Measurements from ENCODE around the gene CYP2A6. TPM values are rescaled to one million over a fixed set of nuclear protein-coding genes. Genes with fewer than 3 reads are reported as not detected.
"Not testable (repeated sequence)": the region's sequence is repeated elsewhere in the genome, so short reads cannot be mapped to it uniquely, and the experiment has no call there.

The CYP2A6 gene
- total RNA-seq, 1 donor from 2014 or later = not detected

DNA sequence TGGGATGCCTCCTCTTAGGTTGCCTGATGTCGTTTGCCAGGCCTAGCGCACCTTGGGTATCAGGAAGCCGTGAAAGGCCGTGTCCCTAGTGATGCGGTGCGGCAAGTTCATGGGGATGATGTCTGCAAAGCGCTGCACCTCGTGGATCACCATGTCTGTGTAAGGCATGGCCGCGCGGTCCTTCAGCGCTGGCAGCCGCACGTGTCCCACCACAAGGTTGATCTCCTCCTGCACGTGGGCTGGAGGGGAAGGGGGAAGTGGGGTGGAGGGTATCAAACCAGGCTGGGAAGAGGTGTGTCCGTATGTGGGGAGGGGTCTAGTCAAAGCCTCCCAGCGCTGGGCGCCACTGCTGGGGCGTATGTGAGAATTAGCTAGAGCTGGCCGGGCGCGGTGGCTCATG is 28.1 kb downstream of the CYP2A6 start:
- H3K36me3 Mint-ChIP-seq (ENCODE audit: low read depth) = peaks cover 4% of the 10 kb centered on the region
- POLR2A ChIA-PET = no interaction called here
- no peak overlapping the region for H3K27ac Mint-ChIP-seq
- no peak for DNase-seq
- no peak for ATAC-seq (ENCODE audit: low read depth)
- peaks cover 35% of the 10 kb centered on the region for H3K4me1 Mint-ChIP-seq
- no peaks in the 10 kb centered on the region for H3K27me3 Mint-ChIP-seq
- intact Hi-C loops (cut with micrococcal nuclease) = no loop called here
- no peak overlapping the region for H3K4me3 Mint-ChIP-seq
- CTCF ChIA-PET = interaction anchor here (0.9 kb wide), 1 partner anchor 159 kb away, joined by 3 read pairs; no protein-coding TSS in a partner anchor
- TF ChIP-seq, protein P1, sequence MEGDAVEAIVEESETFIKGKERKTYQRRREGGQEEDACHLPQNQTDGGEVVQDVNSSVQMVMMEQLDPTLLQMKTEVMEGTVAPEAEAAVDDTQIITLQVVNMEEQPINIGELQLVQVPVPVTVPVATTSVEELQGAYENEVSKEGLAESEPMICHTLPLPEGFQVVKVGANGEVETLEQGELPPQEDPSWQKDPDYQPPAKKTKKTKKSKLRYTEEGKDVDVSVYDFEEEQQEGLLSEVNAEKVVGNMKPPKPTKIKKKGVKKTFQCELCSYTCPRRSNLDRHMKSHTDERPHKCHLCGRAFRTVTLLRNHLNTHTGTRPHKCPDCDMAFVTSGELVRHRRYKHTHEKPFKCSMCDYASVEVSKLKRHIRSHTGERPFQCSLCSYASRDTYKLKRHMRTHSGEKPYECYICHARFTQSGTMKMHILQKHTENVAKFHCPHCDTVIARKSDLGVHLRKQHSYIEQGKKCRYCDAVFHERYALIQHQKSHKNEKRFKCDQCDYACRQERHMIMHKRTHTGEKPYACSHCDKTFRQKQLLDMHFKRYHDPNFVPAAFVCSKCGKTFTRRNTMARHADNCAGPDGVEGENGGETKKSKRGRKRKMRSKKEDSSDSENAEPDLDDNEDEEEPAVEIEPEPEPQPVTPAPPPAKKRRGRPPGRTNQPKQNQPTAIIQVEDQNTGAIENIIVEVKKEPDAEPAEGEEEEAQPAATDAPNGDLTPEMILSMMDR (IDR thresholded peaks at IDR 0.05) = no peak
- no peaks in the 10 kb centered on the region for H3K9me3 Mint-ChIP-seq

DNA sequence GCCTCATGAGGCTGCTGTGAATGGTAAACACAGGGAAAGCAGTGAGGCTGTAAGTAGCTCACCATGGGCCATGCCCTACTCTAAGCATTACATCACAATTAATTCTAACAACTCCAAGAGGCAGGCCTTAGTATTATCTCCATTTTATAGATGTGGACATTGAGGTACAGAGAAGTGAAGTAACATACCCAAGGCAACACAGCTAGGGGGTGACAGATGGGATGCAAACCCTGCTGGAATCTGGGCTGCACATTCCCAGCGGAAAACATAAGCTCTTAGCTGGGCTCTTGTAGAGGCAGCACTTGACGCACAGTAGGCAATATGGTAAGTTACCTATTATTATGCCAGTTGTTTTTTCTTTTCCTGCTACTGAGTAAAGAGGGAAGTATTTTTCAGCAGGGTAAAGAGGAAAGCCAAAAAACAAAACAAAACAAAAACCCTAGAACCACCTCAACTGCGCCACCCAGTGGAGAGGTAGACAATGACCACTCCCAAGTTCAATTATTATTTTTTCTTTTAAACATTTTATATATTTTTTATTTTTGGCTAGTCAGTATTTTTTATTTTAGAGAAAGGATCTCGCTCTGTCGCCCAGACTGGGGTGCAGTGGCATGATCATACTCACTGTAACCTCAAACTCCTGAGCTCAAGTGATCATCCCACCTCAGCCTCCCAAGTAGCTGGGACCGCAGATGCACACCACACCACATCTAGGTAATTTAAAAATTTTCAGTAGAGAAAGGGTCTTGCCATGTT is 30.6 kb downstream of the CYP2A6 start:
- ChIA-PET CTCF (interaction anchor here (1.0 to 2.8 kb wide), 9 partner anchors 13 to 514 kb away, joined by 3 to 54 read pairs (median 3); partner anchors contain the start of genes COQ8B, ITPKC and RAB4B), POLR2A (interaction anchor here (0.6 to 2.6 kb wide), 6 partner anchors 21 to 110 kb away, joined by 3 to 28 read pairs (median 5); partner anchors contain the start of genes COQ8B, EGLN2, ITPKC and RAB4B)
- H3K9me3 Mint-ChIP-seq; DNase-seq; H3K4me3 Mint-ChIP-seq; H3K27me3 Mint-ChIP-seq; H3K36me3 Mint-ChIP-seq (ENCODE audit: low read depth): not testable (repeated sequence)
- Mint-ChIP-seq H3K4me1 (peaks cover 35% of the 10 kb centered on the region), H3K27ac (peak overlapping the region; percentile 32)
- TF ChIP-seq, protein P1 (IDR thresholded peaks at IDR 0.05) = peak; percentile 54
- intact Hi-C loops (cut with micrococcal nuclease) = loop anchor here (1.0 to 2.0 kb wide), 2 partner anchors 69 to 157 kb away; partner anchors contain the start of genes ACTMAP and SNRPA
- peak; percentile 51 for ATAC-seq (ENCODE audit: low read depth)

DNA sequence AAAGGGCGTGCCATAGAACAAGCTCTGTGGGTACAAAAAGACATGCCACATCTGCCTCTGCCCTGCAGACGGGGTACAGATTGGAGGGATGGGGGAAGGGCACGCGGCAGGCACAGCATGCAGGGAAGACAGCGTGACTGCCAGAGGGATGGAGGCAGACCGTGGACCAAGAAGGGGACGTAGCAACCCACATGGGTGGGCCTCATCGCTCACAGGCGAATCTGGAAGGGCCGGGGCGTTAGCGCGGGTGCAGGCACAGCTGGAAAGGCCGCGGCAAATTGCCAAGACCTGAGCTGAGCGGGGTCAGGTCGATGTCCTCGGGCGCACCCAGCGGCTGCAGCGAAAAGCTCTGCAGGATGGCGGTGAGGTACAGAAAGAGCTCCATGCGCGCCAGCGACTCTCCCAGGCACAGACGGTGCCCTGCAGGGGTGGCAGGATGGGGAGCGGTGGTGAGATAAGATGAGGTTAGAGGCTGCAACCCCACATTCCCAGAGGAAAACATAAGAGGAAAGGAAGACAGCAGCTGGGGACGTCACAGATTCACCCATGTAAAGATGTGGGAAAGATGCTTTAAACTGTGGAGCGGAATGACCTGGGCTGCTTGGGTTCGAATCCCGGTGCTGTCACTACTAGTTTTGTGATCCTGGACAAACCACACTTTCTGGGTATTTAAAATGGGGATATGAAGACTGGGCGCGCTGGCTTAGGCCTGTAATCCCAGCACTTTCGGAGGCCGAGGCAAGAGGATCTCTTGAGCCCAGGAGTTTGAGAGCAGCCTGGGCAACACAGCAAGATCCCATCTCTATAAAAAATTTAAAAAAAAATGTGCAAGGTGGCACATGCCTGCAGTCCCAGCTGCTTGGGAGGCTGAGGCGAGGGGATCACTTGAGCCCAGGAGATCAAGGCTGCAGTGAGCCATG is 31.5 kb downstream of the CYP2A6 start:
- ATAC-seq (ENCODE audit: low read depth) (peak; percentile 93), DNase-seq (peak; percentile 60)
- not testable (repeated sequence) for H3K9me3 Mint-ChIP-seq; H3K27me3 Mint-ChIP-seq; H3K36me3 Mint-ChIP-seq (ENCODE audit: low read depth)
- peaks cover 37% of the 10 kb centered on the region for H3K4me1 Mint-ChIP-seq
- intact Hi-C loops (cut with micrococcal nuclease) = loop anchor here (1.0 to 2.0 kb wide), 2 partner anchors 68 to 156 kb away; partner anchors contain the start of genes ACTMAP and SNRPA
- H3K4me3 Mint-ChIP-seq = peak overlapping the region; percentile 80
- POLR2A ChIA-PET = interaction anchor here (0.6 to 2.6 kb wide), 6 partner anchors 20 to 109 kb away, joined by 3 to 28 read pairs (median 5); partner anchors contain the start of genes COQ8B, EGLN2, ITPKC and RAB4B
- peak overlapping the region; percentile 57 for H3K27ac Mint-ChIP-seq
- CTCF ChIA-PET = interaction anchor here (1.0 to 2.8 kb wide), 8 partner anchors 12 to 513 kb away, joined by 3 to 54 read pairs (median 3); partner anchors contain the start of gene RAB4B

DNA sequence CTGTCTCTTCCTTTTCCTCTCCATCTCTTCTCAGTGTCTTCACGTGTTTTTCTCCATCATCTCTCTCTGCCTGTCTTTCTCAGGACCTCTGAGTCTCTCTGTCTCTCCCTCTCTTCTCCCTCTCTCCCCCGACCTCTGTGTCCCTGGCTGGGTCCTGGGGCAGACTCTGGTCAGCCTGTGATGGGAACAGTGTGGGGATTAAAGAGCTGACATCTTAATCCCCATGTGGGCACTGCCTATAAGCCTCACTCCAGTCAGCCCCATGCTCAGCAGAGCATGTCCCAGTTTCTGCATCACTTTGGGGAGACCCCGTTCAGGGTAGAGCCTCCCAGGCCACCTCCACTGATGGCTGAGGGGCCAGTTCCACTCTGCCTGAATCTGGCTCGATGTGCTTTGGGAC is 35.0 kb downstream of the CYP2A6 start:
- no peak overlapping the region for H3K4me3 Mint-ChIP-seq
- no peak overlapping the region for H3K27ac Mint-ChIP-seq
- ChIA-PET POLR2A (interaction anchor here (0.7 to 2.0 kb wide), 2 partner anchors 37 to 320 kb away, joined by 3 to 10 read pairs; partner anchors contain the start of gene RAB4B), CTCF (interaction anchor here (0.8 kb wide), 1 partner anchor 37 kb away, joined by 3 read pairs; the partner anchor contains the start of gene RAB4B)
- no peak for ATAC-seq (ENCODE audit: low read depth)
- no peaks in the 10 kb centered on the region for H3K27me3 Mint-ChIP-seq
- intact Hi-C loops (cut with micrococcal nuclease) = no loop called here
- peaks cover 50% of the 10 kb centered on the region for H3K4me1 Mint-ChIP-seq
- TF ChIP-seq, protein P1 (IDR thresholded peaks at IDR 0.05) = no peak
- H3K9me3 Mint-ChIP-seq = no peaks in the 10 kb centered on the region
- no peak for DNase-seq
- H3K36me3 Mint-ChIP-seq (ENCODE audit: low read depth) = peaks cover 4% of the 10 kb centered on the region

DNA sequence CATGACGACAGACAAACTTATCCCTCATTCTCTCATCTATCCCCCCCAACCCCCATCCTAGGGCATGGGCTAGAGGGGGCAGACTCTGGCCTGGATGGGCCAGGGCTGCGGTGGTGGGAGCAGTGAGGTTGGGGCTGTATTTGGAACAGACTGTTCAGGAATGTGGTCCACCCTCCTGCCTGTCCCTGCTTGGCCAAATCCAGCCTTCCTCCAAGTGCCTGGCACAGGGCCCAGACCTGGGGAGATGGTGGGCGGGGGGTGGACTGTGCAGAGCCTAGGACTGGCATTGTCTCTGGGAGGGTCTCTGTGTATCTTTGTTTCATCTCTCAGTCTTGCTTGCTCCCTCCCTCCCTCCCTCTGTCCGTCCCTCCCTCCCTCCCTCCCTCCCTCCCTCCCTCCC is 37.1 kb downstream of the CYP2A6 start:
- no peak for ATAC-seq (ENCODE audit: low read depth)
- Mint-ChIP-seq H3K4me1 (peaks cover 45% of the 10 kb centered on the region), H3K4me3 (no peak overlapping the region), H3K9me3 (no peaks in the 10 kb centered on the region), H3K27me3 (no peaks in the 10 kb centered on the region), H3K27ac (no peak overlapping the region), H3K36me3 (ENCODE audit: low read depth) (peaks cover 21% of the 10 kb centered on the region)
- no peak for DNase-seq
- ChIA-PET POLR2A (interaction anchor here (1.1 to 1.6 kb wide), 2 partner anchors 10 to 63 kb away, joined by 5 to 6 read pairs; partner anchors contain the start of gene ACTMAP), CTCF (interaction anchor here (1.3 kb wide), 1 partner anchor 68 kb away, joined by 3 read pairs; no protein-coding TSS in a partner anchor)
- TF ChIP-seq, protein P1 (IDR thresholded peaks at IDR 0.05) = no peak
- intact Hi-C loops (cut with micrococcal nuclease) = no loop called here

DNA sequence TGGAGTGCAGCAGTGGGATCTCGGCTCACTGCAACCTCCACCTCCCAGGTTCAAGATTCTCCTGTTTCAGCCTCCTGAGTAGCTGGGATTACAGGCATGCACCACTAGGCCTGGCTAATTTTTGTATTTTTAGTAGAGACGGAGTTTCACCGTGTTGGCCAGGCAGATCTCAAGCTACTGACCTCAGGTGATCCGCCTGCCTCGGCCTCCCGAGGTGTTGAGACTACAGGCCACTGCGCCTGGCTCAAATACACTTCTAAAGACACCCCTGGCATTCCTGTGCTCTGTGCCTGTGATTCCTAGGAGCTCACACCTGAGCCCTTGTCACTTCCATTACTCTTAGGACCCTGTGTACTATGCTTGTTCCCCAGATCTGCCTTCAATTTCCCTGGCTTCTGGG is 37.7 kb downstream of the CYP2A6 start:
- H3K9me3 Mint-ChIP-seq; H3K27me3 Mint-ChIP-seq; DNase-seq; H3K27ac Mint-ChIP-seq; ATAC-seq (ENCODE audit: low read depth); intact Hi-C loops (cut with micrococcal nuclease): not testable (repeated sequence)
- ChIA-PET POLR2A (interaction anchor here (0.7 to 1.6 kb wide), 7 partner anchors 10 to 208 kb away, joined by 3 to 8 read pairs (median 5); partner anchors contain the start of genes ACTMAP and RAB4B), CTCF (interaction anchor here (1.2 to 1.7 kb wide), 3 partner anchors 68 to 149 kb away, joined by 3 to 4 read pairs (median 3); partner anchors contain the start of gene COQ8B)
- peak overlapping the region; percentile 92 for H3K4me3 Mint-ChIP-seq
- H3K36me3 Mint-ChIP-seq (ENCODE audit: low read depth) = peaks cover 27% of the 10 kb centered on the region
- peaks cover 44% of the 10 kb centered on the region for H3K4me1 Mint-ChIP-seq
